SHP77 treated with DMSO at 0.1 percent for 48 hours (cell line): Measurements from ENCODE around the gene UNK.

ENCODE experiments used
- DNase-seq: peaks from one replicate; lab custom pipeline; 2025; lab: John Stamatoyannopoulos, UW

The UNK gene

DNA sequence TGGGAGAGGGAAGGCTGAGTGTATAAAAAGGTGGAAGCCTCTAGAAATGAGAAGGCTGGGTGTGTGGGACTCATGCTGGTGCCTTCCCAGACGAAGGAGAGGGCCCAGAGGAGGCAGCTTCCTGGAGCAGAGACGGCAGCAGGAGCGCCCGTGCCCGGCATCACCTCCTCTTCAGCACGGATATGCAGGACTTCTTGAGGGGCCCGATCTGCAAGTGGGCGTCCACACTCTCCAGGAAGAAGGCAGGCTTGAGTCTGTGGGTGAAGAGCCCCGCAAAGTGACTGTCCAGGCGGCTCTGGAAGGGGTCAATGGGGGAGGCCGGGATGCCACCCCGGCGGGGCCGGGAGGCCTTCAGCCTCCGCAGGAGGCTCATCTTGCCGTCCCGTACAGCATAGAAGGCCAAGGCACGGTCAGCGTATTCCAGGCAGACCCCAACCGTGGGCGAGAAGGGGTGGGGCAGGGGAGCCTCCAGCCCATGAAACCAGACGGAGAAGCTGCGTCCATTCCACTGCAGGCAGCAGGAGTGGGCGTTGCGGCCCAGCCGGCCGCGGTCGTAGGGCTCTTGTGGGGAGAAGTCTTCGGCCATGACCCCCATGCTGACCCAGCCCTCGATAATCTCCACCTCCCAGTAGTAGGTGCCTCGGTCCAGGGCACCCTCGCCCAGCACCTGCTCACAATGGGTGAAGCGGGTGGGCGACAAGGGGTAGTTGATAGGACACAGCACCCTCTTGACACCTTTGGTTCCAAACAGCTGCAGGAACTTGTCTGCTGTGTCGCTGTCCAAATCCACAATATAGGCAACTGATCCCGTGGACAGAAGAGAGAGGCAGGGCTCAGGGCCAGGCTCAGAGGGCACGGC is 89.9 kb downstream of the UNK start:
- no peak for DNase-seq
